Heart left ventricle (tissue), 13 donors: Measurements from ENCODE around the gene TMPRSS4.
"Not testable (repeated sequence)": the region's sequence is repeated elsewhere in the genome, so short reads cannot be mapped to it uniquely, and the experiment has no call there.

Experiments used
- CTCF ChIP-seq, 12 donors: fragments of 200-600 bp; sonication (generic) in 4 of 12; IDR thresholded peaks; one replicate each; pipeline versions ENCODE4 v1.5.0 to v1.8.0; 2018 to 2022; ENCODE audit warnings: antibody characterized with exemption in 12 of 12, mild to moderate bottlenecking in 5 of 12
- POLR2A ChIP-seq, 2 donors: fragments of 450-650 bp; IDR thresholded peaks; one replicate each; pipeline ENCODE4 v1.6.1; 2017; ENCODE audit warnings: antibody characterized with exemption in 2 of 2, mild to moderate bottlenecking in 2 of 2, moderate library complexity in 2 of 2
- donor health status: ischemic (EF 13 %, LVEDD 7.1; RV severe dilation, severe dysfunction).
- donor health status: DM: no; HTN: yes; CAD: no.
- donor health status: DM: no; HTN: no; CAD: no.
- donor health status: ischemic (EF 25% LVEDD 6.9; RV normal size, moderate dysfunction).
- donor health status: ischemic (EF 25% LVEDD 5.7; RV mildly dilated, moderate dysfunction).
- donor health status: ischemic (EF 35%, LVEDD 5.7; RV mildly dilated, moderate dysfunction).
- donor health status: nonischemic (EF 11% LVEDD 7.7; RV severe dilation, severe dysfunction).
- donor health status: DM: yes; HTN: yes; CAD: no.
- donor health status: PGD.
- donor health status: ischemic (EF 29% LVEDD 5.4; RV normal size, mild dysfunction).
- donor health status: nonischemic (EF 23%, LVEDD 6.1; RV moderate dilation, normal function).

GRCh38 chr11:118062181-118062580 lies 14.7 kb upstream of the TMPRSS4 start:
- not testable (repeated sequence) for TF ChIP-seq CTCF, POLR2A (IDR thresholded peaks at IDR 0.05)
